Keratinocyte (primary cell): ENCODE measurements around the gene PHF12.

Source experiments
- CTCF ChIP-seq, 3 experiments: IDR thresholded peaks in 1 of 3; conservative IDR thresholded peaks in 1 of 3; optimal IDR thresholded peaks in 1 of 3; 2 replicates in 2 of 3; 3 replicates in 1 of 3; pipeline versions ENCODE3 to v1.5.1; 2011; ENCODE audit warnings: low read length in 3 of 3, mild to moderate bottlenecking in 3 of 3, moderate library complexity in 2 of 3, control low read depth in 1 of 3, inconsistent platforms in 1 of 3; ENCODE audit not compliant: insufficient read depth in 2 of 3; ENCODE audit errors: extremely low read depth in 1 of 3
- EZH2 ChIP-seq: IDR thresholded peaks from one replicate; pipeline ENCODE4 v1.6.1; 2012; ENCODE audit warnings: inconsistent platforms, mild to moderate bottlenecking, low read length, moderate library complexity

GRCh38 chr17:28997806-28998205 is 46.5 kb upstream of the PHF12 start:
- no peak for TF ChIP-seq CTCF (optimal IDR thresholded peaks at IDR 0.05 in 1 of 3, IDR thresholded peaks at IDR 0.05 in 1 of 3, conservative IDR thresholded peaks at IDR 0.05 in 1 of 3; ENCODE audit: extremely low read depth in 1 of 3, insufficient read depth in 2 of 3, low read length in 3 of 3)
- TF ChIP-seq EZH2 = no peak
